CD4-positive, alpha-beta T cell (primary cell): ENCODE measurements around the gene STMN3. TPM values are rescaled to one million over a fixed set of nuclear protein-coding genes. Genes with fewer than 3 reads are reported as not detected.
A peak's percentile ranks its signal among the peaks of the same experiment; 100 is the strongest.

Source experiments
- ATAC-seq: fragments of 200-7000 bp; cut with Tn5 transposase; one replicate; pipeline ENCODE4 v1.10.0; 2022; ENCODE audit warnings: mild to moderate bottlenecking; ENCODE audit not compliant: poor library complexity
- CTCF ChIA-PET: fragments of 350-600 bp; sonication (Branson Sonifier 250); formaldehyde crosslinking; loops from one replicate; lab custom pipeline; 2021; ENCODE audit warnings: antibody characterized with exemption, inconsistent platforms; lab: Charles Lee
- POLR2A ChIA-PET: fragments of 350-600 bp; sonication (Branson Sonifier 250); formaldehyde crosslinking; loops from one replicate; lab custom pipeline; 2021; ENCODE audit warnings: antibody characterized with exemption, inconsistent platforms; lab: Charles Lee
- DNase-seq, 14 experiments: peaks; one replicate each; pipeline ENCODE4 v3.0.0-alpha.2; 2013 to 2020; ENCODE audit warnings: mixed read lengths in 2 of 14
- H3K27ac ChIP-seq, 2 donors: one replicate each; pipeline versions ENCODE4 v1.5.1 to v1.7.0; 2013; ENCODE audit warnings: low read length in 2 of 2, low read depth in 1 of 2, mild to moderate bottlenecking in 1 of 2
- H3K27me3 ChIP-seq, 2 experiments: 1 replicate in 1 of 2; 2 replicates in 1 of 2; pipeline versions ENCODE4 v1.6.1 to v1.7.0; 2013; ENCODE audit warnings: low read length in 2 of 2, control low read depth in 1 of 2, mild to moderate bottlenecking in 1 of 2, moderate library complexity in 1 of 2; ENCODE audit not compliant: insufficient read depth in 2 of 2, control insufficient read depth in 1 of 2
- H3K36me3 ChIP-seq: one replicate; pipeline ENCODE4 v1.6.1; 2013; ENCODE audit warnings: low read length, control low read depth; ENCODE audit not compliant: insufficient read depth
- H3K4me1 ChIP-seq: one replicate; pipeline ENCODE4 v1.6.1; 2013; ENCODE audit warnings: low read length, control low read depth; ENCODE audit not compliant: insufficient read depth
- H3K4me3 ChIP-seq: one replicate; pipeline ENCODE4 v1.5.1; 2013; ENCODE audit warnings: mild to moderate bottlenecking, low read length, moderate library complexity
- H3K9me3 ChIP-seq, 2 experiments: 1 replicate in 1 of 2; 2 replicates in 1 of 2; pipeline versions ENCODE4 v1.6.1 to v1.7.0; 2013; ENCODE audit warnings: low read length in 2 of 2, mild to moderate bottlenecking in 2 of 2, control low read depth in 1 of 2, moderate library complexity in 1 of 2; ENCODE audit not compliant: control insufficient read depth in 1 of 2, insufficient read depth in 1 of 2
- H3K27ac Mint-ChIP-seq: one replicate; pipeline ENCODE4 v1.8.0; 2020; ENCODE audit warnings: mixed read lengths
- H3K27me3 Mint-ChIP-seq: one replicate; pipeline ENCODE4 v1.8.0; 2021; ENCODE audit warnings: mixed read lengths
- H3K36me3 Mint-ChIP-seq: one replicate; pipeline ENCODE4 v1.8.0; 2021; ENCODE audit warnings: low read depth, mixed read lengths
- H3K4me1 Mint-ChIP-seq: one replicate; pipeline ENCODE4 v1.8.0; 2021; ENCODE audit warnings: low read depth, mixed read lengths
- H3K4me3 Mint-ChIP-seq: one replicate; pipeline ENCODE4 v1.8.0; 2020; ENCODE audit warnings: mild to moderate bottlenecking, mixed read lengths
- H3K9me3 Mint-ChIP-seq: one replicate; pipeline ENCODE4 v1.8.0; 2020; ENCODE audit warnings: mixed read lengths
- CTCF ChIP-seq: fragments of 200-600 bp; IDR thresholded peaks from one replicate; pipeline ENCODE4 v1.8.0; 2022; ENCODE audit warnings: antibody characterized with exemption, mild to moderate bottlenecking
- intact Hi-C, 2 experiments: fragments of 100-400 bp; cut with DNase I in 1 of 2; cut with micrococcal nuclease in 1 of 2; formaldehyde crosslinking; loops; one replicate each; pipeline versions ENCODE4 v1.15.1 to v1.9.0; 2023 to 2025; cut with DNase I, micrococcal nuclease
- total RNA-seq, 174 experiments: library from RNA in 2 of 174; stranded (reverse) in 2 of 174; gene quantifications; one replicate each; pipeline ENCODE4 v1.2.3 and lab custom pipeline; 2021 to 2026

Gene STMN3
- total RNA-seq, 2 experiments from 2014 or later: 122 to 127 TPM

- ChIA-PET CTCF (no interaction called here), POLR2A (interaction anchor here (0.8 to 3.1 kb wide), 3 partner anchors 8 to 17 kb away, joined by 3 to 32 read pairs (median 4); partner anchors contain the start of genes GMEB2 and RTEL1)
- Mint-ChIP-seq H3K9me3 (no peaks in the 10 kb centered on the region), H3K4me3 (peak overlapping the region; percentile 78), H3K27ac (peak overlapping the region; percentile 73), H3K27me3 (peaks cover 4% of the 10 kb centered on the region), H3K36me3 (peaks cover 18% of the 10 kb centered on the region), H3K4me1 (peaks cover 21% of the 10 kb centered on the region)
- peaks cover 11% of the 10 kb centered on the region for H3K36me3 ChIP-seq
- H3K9me3 ChIP-seq: no peaks in the 10 kb centered on the region
- ATAC-seq (no peak), DNase-seq (no peak)
- TF ChIP-seq CTCF: no peak
- H3K4me3 ChIP-seq: no peak overlapping the region
- intact Hi-C loops: loop anchor here (2.0 kb wide), 3 partner anchors 15 to 63 kb away; partner anchors contain the start of gene RTEL1 (in 1 of the 2)
- peaks cover 25% of the 10 kb centered on the region for H3K4me1 ChIP-seq
- H3K27me3 ChIP-seq: no peaks in the 10 kb centered on the region
- H3K27ac ChIP-seq: no peak overlapping the region
Measured at GRCh38 chr20:63643946-63644345, 9.3 kb downstream of the STMN3 start.

- CTCF ChIA-PET: no interaction called here
- Mint-ChIP-seq H3K27ac (peak overlapping the region; percentile 73), H3K9me3 (no peaks in the 10 kb centered on the region), H3K27me3 (peaks cover 4% of the 10 kb centered on the region), H3K4me3 (peak overlapping the region; percentile 78), H3K36me3 (peaks cover 19% of the 10 kb centered on the region), H3K4me1 (peaks cover 24% of the 10 kb centered on the region)
- ATAC-seq (no peak), DNase-seq (no peak)
- TF ChIP-seq CTCF: no peak
- H3K36me3 ChIP-seq: peaks cover 11% of the 10 kb centered on the region
- H3K4me3 ChIP-seq: no peak overlapping the region
- intact Hi-C loops: loop anchor here (2.0 kb wide), 3 partner anchors 15 to 63 kb away; partner anchors contain the start of gene RTEL1 (in 1 of the 2)
- no peaks in the 10 kb centered on the region for H3K9me3 ChIP-seq
- H3K4me1 ChIP-seq: peaks cover 29% of the 10 kb centered on the region
- POLR2A ChIA-PET: interaction anchor here (0.8 to 3.1 kb wide), 4 partner anchors 9 to 94 kb away, joined by 3 to 32 read pairs (median 16); partner anchors contain the start of genes GMEB2, LIME1, RTEL1 and SLC2A4RG
- no peak overlapping the region for H3K27ac ChIP-seq
- no peaks in the 10 kb centered on the region for H3K27me3 ChIP-seq
Measured at GRCh38 chr20:63643499-63643898, 9.7 kb downstream of the STMN3 start.

GRCh38 chr20:63642527-63643247, 10.5 kb downstream of the STMN3 start:
- peak overlapping the region; percentile 78 for H3K4me3 Mint-ChIP-seq
- POLR2A ChIA-PET: interaction anchor here (0.8 to 8.9 kb wide), 22 partner anchors 9 to 222 kb away, joined by 3 to 449 read pairs (median 10); partner anchors contain the start of genes ARFRP1, GMEB2, HELZ2 and LIME1
- Histone ChIP-seq H3K4me1 (peaks cover 37% of the 10 kb centered on the region), H3K9me3 (no peaks in the 10 kb centered on the region), H3K4me3 (peak overlapping the region; percentile 24), H3K27ac (peak overlapping the region; percentile 52 to 53), H3K36me3 (peaks cover 8% of the 10 kb centered on the region), H3K27me3 (no peaks in the 10 kb centered on the region)
- peaks cover 29% of the 10 kb centered on the region for H3K4me1 Mint-ChIP-seq
- CTCF ChIA-PET: interaction anchor here (0.5 to 1.6 kb wide), 21 partner anchors 9 to 338 kb away, joined by 3 to 14 read pairs (median 4); partner anchors contain the start of genes ARFRP1, GMEB2, LIME1 and PRPF6
- H3K9me3 Mint-ChIP-seq: no peaks in the 10 kb centered on the region
- H3K36me3 Mint-ChIP-seq: peaks cover 22% of the 10 kb centered on the region
- intact Hi-C loops: loop anchor here (1.0 to 2.0 kb wide), 5 partner anchors 16 to 104 kb away; partner anchors contain the start of gene RTEL1 (in 1 of the 2)
- ATAC-seq (no peak), DNase-seq (peak in 2 of 14 experiments; percentile 27 to 62)
- H3K27ac Mint-ChIP-seq: peak overlapping the region; percentile 73
- TF ChIP-seq CTCF: no peak
- peaks cover 4% of the 10 kb centered on the region for H3K27me3 Mint-ChIP-seq
